CD4-positive, alpha-beta T cell (primary cell): ENCODE data around the gene RAPGEF3. TPM values are rescaled to one million over a fixed set of nuclear protein-coding genes. Genes with fewer than 3 reads are reported as not detected.
A peak's percentile ranks its signal among the peaks of the same experiment; 100 is the strongest.

Source experiments
- ATAC-seq: fragments of 200-7000 bp; cut with Tn5 transposase; one replicate; pipeline ENCODE4 v1.10.0; 2022; ENCODE audit warnings: mild to moderate bottlenecking; ENCODE audit not compliant: poor library complexity
- CTCF ChIA-PET: fragments of 350-600 bp; sonication (Branson Sonifier 250); formaldehyde crosslinking; loops from one replicate; lab custom pipeline; 2021; ENCODE audit warnings: antibody characterized with exemption, inconsistent platforms; lab: Charles Lee
- POLR2A ChIA-PET: fragments of 350-600 bp; sonication (Branson Sonifier 250); formaldehyde crosslinking; loops from one replicate; lab custom pipeline; 2021; ENCODE audit warnings: antibody characterized with exemption, inconsistent platforms; lab: Charles Lee
- DNase-seq, 14 experiments: peaks; one replicate each; pipeline ENCODE4 v3.0.0-alpha.2; 2013 to 2020; ENCODE audit warnings: mixed read lengths in 2 of 14
- H3K27ac ChIP-seq, 2 donors: one replicate each; pipeline versions ENCODE4 v1.5.1 to v1.7.0; 2013; ENCODE audit warnings: low read length in 2 of 2, low read depth in 1 of 2, mild to moderate bottlenecking in 1 of 2
- H3K27me3 ChIP-seq, 2 experiments: 1 replicate in 1 of 2; 2 replicates in 1 of 2; pipeline versions ENCODE4 v1.6.1 to v1.7.0; 2013; ENCODE audit warnings: low read length in 2 of 2, control low read depth in 1 of 2, mild to moderate bottlenecking in 1 of 2, moderate library complexity in 1 of 2; ENCODE audit not compliant: insufficient read depth in 2 of 2, control insufficient read depth in 1 of 2
- H3K36me3 ChIP-seq: one replicate; pipeline ENCODE4 v1.6.1; 2013; ENCODE audit warnings: low read length, control low read depth; ENCODE audit not compliant: insufficient read depth
- H3K4me1 ChIP-seq: one replicate; pipeline ENCODE4 v1.6.1; 2013; ENCODE audit warnings: low read length, control low read depth; ENCODE audit not compliant: insufficient read depth
- H3K4me3 ChIP-seq: one replicate; pipeline ENCODE4 v1.5.1; 2013; ENCODE audit warnings: mild to moderate bottlenecking, low read length, moderate library complexity
- H3K9me3 ChIP-seq, 2 experiments: 1 replicate in 1 of 2; 2 replicates in 1 of 2; pipeline versions ENCODE4 v1.6.1 to v1.7.0; 2013; ENCODE audit warnings: low read length in 2 of 2, mild to moderate bottlenecking in 2 of 2, control low read depth in 1 of 2, moderate library complexity in 1 of 2; ENCODE audit not compliant: control insufficient read depth in 1 of 2, insufficient read depth in 1 of 2
- H3K27ac Mint-ChIP-seq: one replicate; pipeline ENCODE4 v1.8.0; 2020; ENCODE audit warnings: mixed read lengths
- H3K27me3 Mint-ChIP-seq: one replicate; pipeline ENCODE4 v1.8.0; 2021; ENCODE audit warnings: mixed read lengths
- H3K36me3 Mint-ChIP-seq: one replicate; pipeline ENCODE4 v1.8.0; 2021; ENCODE audit warnings: low read depth, mixed read lengths
- H3K4me1 Mint-ChIP-seq: one replicate; pipeline ENCODE4 v1.8.0; 2021; ENCODE audit warnings: low read depth, mixed read lengths
- H3K4me3 Mint-ChIP-seq: one replicate; pipeline ENCODE4 v1.8.0; 2020; ENCODE audit warnings: mild to moderate bottlenecking, mixed read lengths
- H3K9me3 Mint-ChIP-seq: one replicate; pipeline ENCODE4 v1.8.0; 2020; ENCODE audit warnings: mixed read lengths
- CTCF ChIP-seq: fragments of 200-600 bp; IDR thresholded peaks from one replicate; pipeline ENCODE4 v1.8.0; 2022; ENCODE audit warnings: antibody characterized with exemption, mild to moderate bottlenecking
- intact Hi-C, 2 experiments: fragments of 100-400 bp; cut with DNase I in 1 of 2; cut with micrococcal nuclease in 1 of 2; formaldehyde crosslinking; loops; one replicate each; pipeline versions ENCODE4 v1.15.1 to v1.9.0; 2023 to 2025; cut with DNase I, micrococcal nuclease
- total RNA-seq, 174 experiments: library from RNA in 2 of 174; stranded (reverse) in 2 of 174; gene quantifications; one replicate each; pipeline ENCODE4 v1.2.3 and lab custom pipeline; 2021 to 2026

The RAPGEF3 gene
- total RNA-seq, 2 experiments from 2014 or later = 0.17 to 0.33 TPM

GRCh38 chr12:47798382-47798948 is 39.8 kb upstream of the RAPGEF3 start:
- no peak for DNase-seq
- POLR2A ChIA-PET = interaction anchor here (1.5 to 2.4 kb wide), 2 partner anchors 12 to 39 kb away, joined by 3 to 6 read pairs; no protein-coding TSS in a partner anchor

GRCh38 chr12:47797441-47797840 is 38.8 kb upstream of the RAPGEF3 start:
- Mint-ChIP-seq H3K9me3 (no peaks in the 10 kb centered on the region), H3K4me1 (peaks cover 34% of the 10 kb centered on the region), H3K27ac (peak overlapping the region; percentile 83), H3K27me3 (no peaks in the 10 kb centered on the region), H3K4me3 (no peak overlapping the region), H3K36me3 (peaks cover 73% of the 10 kb centered on the region)
- no peaks in the 10 kb centered on the region for H3K27me3 ChIP-seq
- H3K9me3 ChIP-seq = no peaks in the 10 kb centered on the region
- TF ChIP-seq CTCF = peak; percentile 40
- intact Hi-C loops = loop anchor here (1.0 kb wide), 2 partner anchors 40 to 41 kb away; no protein-coding TSS in a partner anchor
- DNase-seq (peak in 9 of 14 experiments; percentile 17 to 69 (median 44)), ATAC-seq (peak; percentile 80)
- peaks cover 87% of the 10 kb centered on the region for H3K36me3 ChIP-seq
- H3K4me1 ChIP-seq = peaks cover 47% of the 10 kb centered on the region
- CTCF ChIA-PET = interaction anchor here (0.6 to 7.3 kb wide), 6 partner anchors 11 to 41 kb away, joined by 3 to 65 read pairs (median 6); no protein-coding TSS in a partner anchor
- H3K27ac ChIP-seq = peak overlapping the region in 1 of 2 donors; percentile 11
- no peak overlapping the region for H3K4me3 ChIP-seq
- POLR2A ChIA-PET = interaction anchor here (0.7 to 2.4 kb wide), 6 partner anchors 15 to 42 kb away, joined by 3 to 6 read pairs (median 4); no protein-coding TSS in a partner anchor

More at GRCh38 chr12:47798382-47798948, 39.8 kb upstream of the RAPGEF3 start:
- CTCF ChIA-PET = interaction anchor here (0.9 to 7.3 kb wide), 3 partner anchors 10 to 40 kb away, joined by 4 to 65 read pairs (median 12); no protein-coding TSS in a partner anchor
- no peak for ATAC-seq
- no peak overlapping the region for H3K4me3 Mint-ChIP-seq
- Histone ChIP-seq H3K27ac (no peak overlapping the region), H3K4me1 (peaks cover 58% of the 10 kb centered on the region), H3K4me3 (no peak overlapping the region), H3K27me3 (no peaks in the 10 kb centered on the region), H3K36me3 (peaks cover 81% of the 10 kb centered on the region), H3K9me3 (no peaks in the 10 kb centered on the region)
- intact Hi-C loops = no loop called here
- no peaks in the 10 kb centered on the region for H3K27me3 Mint-ChIP-seq
- TF ChIP-seq CTCF = no peak
- no peaks in the 10 kb centered on the region for H3K9me3 Mint-ChIP-seq
- H3K36me3 Mint-ChIP-seq = peaks cover 69% of the 10 kb centered on the region
- peak overlapping the region; percentile 85 for H3K27ac Mint-ChIP-seq
- H3K4me1 Mint-ChIP-seq = peaks cover 44% of the 10 kb centered on the region

- H3K36me3 Mint-ChIP-seq = peaks cover 74% of the 10 kb centered on the region
- Histone ChIP-seq H3K4me1 (peaks cover 32% of the 10 kb centered on the region), H3K36me3 (peaks cover 97% of the 10 kb centered on the region), H3K27ac (peak overlapping the region in 1 of 2 donors; percentile 2), H3K9me3 (no peaks in the 10 kb centered on the region), H3K27me3 (no peaks in the 10 kb centered on the region), H3K4me3 (no peak overlapping the region)
- intact Hi-C loops = no loop called here
- H3K27ac Mint-ChIP-seq = no peak overlapping the region
- no peak for DNase-seq
- ATAC-seq = no peak
- ChIA-PET POLR2A (interaction anchor here (2.4 kb wide), 1 partner anchor 42 kb away, joined by 6 read pairs; no protein-coding TSS in a partner anchor), CTCF (interaction anchor here (7.3 kb wide), 1 partner anchor 42 kb away, joined by 65 read pairs; no protein-coding TSS in a partner anchor)
- H3K27me3 Mint-ChIP-seq = no peaks in the 10 kb centered on the region
- H3K4me1 Mint-ChIP-seq = peaks cover 18% of the 10 kb centered on the region
- TF ChIP-seq CTCF = no peak
- H3K4me3 Mint-ChIP-seq = no peak overlapping the region
- H3K9me3 Mint-ChIP-seq = no peaks in the 10 kb centered on the region
Measured at GRCh38 chr12:47795814-47796411, 37.2 kb upstream of the RAPGEF3 start.
